Endothelial cell of umbilical vein (primary cell): ENCODE data around the gene SUSD6.

Experiments used
- CTCF ChIP-seq, 2 donors: IDR thresholded peaks; 1 replicate in 1 of 2; 2 replicates in 1 of 2; pipeline ENCODE4 v1.5.1; 2011; ENCODE audit warnings: low read length in 2 of 2, mild to moderate bottlenecking in 2 of 2, moderate library complexity in 2 of 2, control low read depth in 1 of 2, inconsistent platforms in 1 of 2, low read depth in 1 of 2; ENCODE audit not compliant: insufficient read depth in 1 of 2; ENCODE audit errors: extremely low read depth in 1 of 2
- EZH2 ChIP-seq: IDR thresholded peaks from 2 replicates; pipeline ENCODE4 v1.6.1; 2012; ENCODE audit warnings: borderline replicate concordance, low read depth, mild to moderate bottlenecking, moderate library complexity, low read length, inconsistent platforms; ENCODE audit not compliant: severe bottlenecking
- FOS ChIP-seq: IDR thresholded peaks from 2 replicates; pipeline ENCODE4 v1.6.1; 2011; ENCODE audit warnings: mild to moderate bottlenecking, low read length, moderate library complexity, borderline replicate concordance; ENCODE audit not compliant: insufficient read depth
- GATA2 ChIP-seq: IDR thresholded peaks from 2 replicates; pipeline ENCODE4 v1.7.0; 2011; ENCODE audit warnings: low read depth, mild to moderate bottlenecking, moderate library complexity, mixed read lengths, low read length; ENCODE audit not compliant: insufficient read length, insufficient read depth
- MAX ChIP-seq: IDR thresholded peaks from 2 replicates; pipeline ENCODE4 v1.6.1; 2011; ENCODE audit not compliant: insufficient read depth, insufficient read length
- POLR2A ChIP-seq: IDR thresholded peaks from 2 replicates; pipeline ENCODE4 v1.6.1; 2012; ENCODE audit warnings: low read depth, mild to moderate bottlenecking, control low read depth, low read length
- POLR2AphosphoS5 ChIP-seq: IDR thresholded peaks from 2 replicates; pipeline ENCODE4 v1.6.1; 2012; ENCODE audit warnings: low read depth, mild to moderate bottlenecking, control low read depth, low read length, moderate library complexity; ENCODE audit not compliant: insufficient read depth

DNA sequence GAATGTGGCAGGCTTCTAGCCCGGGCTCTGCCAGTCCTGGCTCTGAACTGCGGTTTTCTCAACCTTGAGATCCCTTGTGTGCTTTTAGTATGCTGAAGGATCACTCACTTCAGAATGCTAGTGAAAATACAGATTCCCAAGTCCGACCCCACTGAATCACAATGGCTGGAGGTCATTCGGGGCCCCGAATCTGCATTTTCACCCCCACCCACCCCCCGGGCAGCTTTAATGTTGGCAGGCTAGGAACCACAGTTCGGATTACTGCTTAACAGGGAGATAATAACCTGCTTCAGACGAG lies 573 bp upstream of the SUSD6 start:
- no peak for TF ChIP-seq POLR2AphosphoS5
- TF ChIP-seq CTCF (IDR thresholded peaks at IDR 0.05; ENCODE audit: extremely low read depth in 1 of 2, insufficient read depth in 1 of 2, low read depth in 1 of 2, low read length in 2 of 2), result no peak
- TF ChIP-seq POLR2A, result no peak
- TF ChIP-seq FOS, result no peak
- TF ChIP-seq GATA2, result no peak
- no peak for TF ChIP-seq EZH2
- no peak for TF ChIP-seq MAX
